Posterior vena cava (tissue), 2 donors: ENCODE measurements around the gene OR7G2. TPM values are rescaled to one million over a fixed set of nuclear protein-coding genes. Genes with fewer than 3 reads are reported as not detected.

Source experiments
- total RNA-seq, 2 donors: library from RNA; stranded (reverse); fragmentation: NEBNext Ultra II Directional; extraction: Animal tissue kit (Norgen Biotek cat#: 25700); gene quantifications; one replicate each; pipeline ENCODE4 v1.2.1, GENCODE V29; 2021
- donor health status: DM: yes; HTN: yes; CAD: no.
- donor health status: DM: yes; HTN: yes; CAD: no.

OR7G2 gene
- total RNA-seq, 2 donors from 2014 or later = not detected

Other genes starting within 250 kb of the OR7G2 start
- under 1 TPM; under 0.01 to 0.10 TPM for gene MUC16, start 97.1 kb downstream of the OR7G2 start, total RNA-seq
- not detected for gene OR1M1, start 20.4 kb downstream of the OR7G2 start, total RNA-seq
- gene OR7G1, start 8.3 kb upstream of the OR7G2 start, total RNA-seq = not detected
- not detected for gene OR7G3, start 19.5 kb upstream of the OR7G2 start, total RNA-seq
- 10 to 100 TPM; 16.5 to 22.7 TPM for gene ZNF317, start 32.9 kb upstream of the OR7G2 start, total RNA-seq
- gene OR7D2, start 71.5 kb upstream of the OR7G2 start, total RNA-seq = not detected
- not detected for gene OR7D4, start 112.1 kb upstream of the OR7G2 start, total RNA-seq
- not detected for gene OR7E24, start 143.5 kb upstream of the OR7G2 start, total RNA-seq
- 1 to 10 TPM; 7.0 to 7.5 TPM for gene ZNF699, start 202.4 kb upstream of the OR7G2 start, total RNA-seq
- 10 to 100 TPM; 14.2 to 19.9 TPM for gene ZNF559, start 216.7 kb upstream of the OR7G2 start, total RNA-seq